ENCODE measurements around the gene MBOAT2. TPM values are rescaled to one million over a fixed set of nuclear protein-coding genes. Genes with fewer than 3 reads are reported as not detected.

The MBOAT2 gene
- total RNA-seq, 4 donors from 2014 or later, result 0.83 to 5.8 (median 3.9) TPM

DNA sequence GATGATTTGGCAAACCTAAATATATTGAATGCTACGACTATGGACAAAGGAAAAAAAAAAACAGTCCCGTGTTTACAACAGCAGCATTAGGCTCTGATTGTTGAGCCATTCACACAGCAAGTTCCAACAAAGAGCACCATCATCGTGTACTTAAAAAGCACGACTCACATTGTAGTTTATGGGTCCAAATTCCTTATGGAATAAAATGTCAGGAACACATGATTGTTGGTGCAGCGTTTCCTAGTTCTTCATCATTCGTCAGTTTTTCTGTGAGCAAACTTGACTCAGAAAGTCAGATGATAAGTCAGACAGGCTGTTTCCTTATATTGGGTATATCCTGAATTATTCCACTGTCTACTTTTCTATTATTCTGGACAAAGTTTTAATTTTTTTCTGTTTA lies 156.1 kb downstream of the MBOAT2 start:
- in situ Hi-C loops (cut with MboI; ENCODE audit: low sequenced_read_pairs in 4 of 4), result no loop called here
- Histone ChIP-seq H3K36me3 (no peaks in the 10 kb centered on the region), H3K4me3 (no peak overlapping the region), H3K4me1 (no peaks in the 10 kb centered on the region), H3K27ac (no peak overlapping the region), H3K9me3 (no peaks in the 10 kb centered on the region), H3K27me3 (no peaks in the 10 kb centered on the region)
- DNase-seq (no peak), ATAC-seq (no peak)
- no peak for TF ChIP-seq POLR2A (IDR thresholded peaks at IDR 0.05)
- TF ChIP-seq, protein P1, sequence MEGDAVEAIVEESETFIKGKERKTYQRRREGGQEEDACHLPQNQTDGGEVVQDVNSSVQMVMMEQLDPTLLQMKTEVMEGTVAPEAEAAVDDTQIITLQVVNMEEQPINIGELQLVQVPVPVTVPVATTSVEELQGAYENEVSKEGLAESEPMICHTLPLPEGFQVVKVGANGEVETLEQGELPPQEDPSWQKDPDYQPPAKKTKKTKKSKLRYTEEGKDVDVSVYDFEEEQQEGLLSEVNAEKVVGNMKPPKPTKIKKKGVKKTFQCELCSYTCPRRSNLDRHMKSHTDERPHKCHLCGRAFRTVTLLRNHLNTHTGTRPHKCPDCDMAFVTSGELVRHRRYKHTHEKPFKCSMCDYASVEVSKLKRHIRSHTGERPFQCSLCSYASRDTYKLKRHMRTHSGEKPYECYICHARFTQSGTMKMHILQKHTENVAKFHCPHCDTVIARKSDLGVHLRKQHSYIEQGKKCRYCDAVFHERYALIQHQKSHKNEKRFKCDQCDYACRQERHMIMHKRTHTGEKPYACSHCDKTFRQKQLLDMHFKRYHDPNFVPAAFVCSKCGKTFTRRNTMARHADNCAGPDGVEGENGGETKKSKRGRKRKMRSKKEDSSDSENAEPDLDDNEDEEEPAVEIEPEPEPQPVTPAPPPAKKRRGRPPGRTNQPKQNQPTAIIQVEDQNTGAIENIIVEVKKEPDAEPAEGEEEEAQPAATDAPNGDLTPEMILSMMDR (IDR thresholded peaks at IDR 0.05 in 4 of 5, conservative IDR thresholded peaks at IDR 0.05 in 1 of 5), result no peak
- intact Hi-C loops (cut with DNase I; ENCODE audit: low total_unique reads), result no loop called here

- ATAC-seq, result no peak
- no peak overlapping the region for H3K27ac ChIP-seq
- no peak overlapping the region for H3K4me3 ChIP-seq
- intact Hi-C loops (cut with DNase I; ENCODE audit: low total_unique reads), result no loop called here
- H3K36me3 ChIP-seq, result no peaks in the 10 kb centered on the region
- H3K4me1 ChIP-seq, result no peaks in the 10 kb centered on the region
- no peak for DNase-seq
- TF ChIP-seq, protein P1 (IDR thresholded peaks at IDR 0.05 in 4 of 5, conservative IDR thresholded peaks at IDR 0.05 in 1 of 5), result no peak
- TF ChIP-seq POLR2A (IDR thresholded peaks at IDR 0.05), result no peak
- no peaks in the 10 kb centered on the region for H3K27me3 ChIP-seq
- in situ Hi-C loops (cut with MboI; ENCODE audit: low sequenced_read_pairs in 4 of 4), result no loop called here
- H3K9me3 ChIP-seq, result no peaks in the 10 kb centered on the region
Measured at GRCh38 chr2:8841932-8842331, 161.6 kb downstream of the MBOAT2 start.

DNA sequence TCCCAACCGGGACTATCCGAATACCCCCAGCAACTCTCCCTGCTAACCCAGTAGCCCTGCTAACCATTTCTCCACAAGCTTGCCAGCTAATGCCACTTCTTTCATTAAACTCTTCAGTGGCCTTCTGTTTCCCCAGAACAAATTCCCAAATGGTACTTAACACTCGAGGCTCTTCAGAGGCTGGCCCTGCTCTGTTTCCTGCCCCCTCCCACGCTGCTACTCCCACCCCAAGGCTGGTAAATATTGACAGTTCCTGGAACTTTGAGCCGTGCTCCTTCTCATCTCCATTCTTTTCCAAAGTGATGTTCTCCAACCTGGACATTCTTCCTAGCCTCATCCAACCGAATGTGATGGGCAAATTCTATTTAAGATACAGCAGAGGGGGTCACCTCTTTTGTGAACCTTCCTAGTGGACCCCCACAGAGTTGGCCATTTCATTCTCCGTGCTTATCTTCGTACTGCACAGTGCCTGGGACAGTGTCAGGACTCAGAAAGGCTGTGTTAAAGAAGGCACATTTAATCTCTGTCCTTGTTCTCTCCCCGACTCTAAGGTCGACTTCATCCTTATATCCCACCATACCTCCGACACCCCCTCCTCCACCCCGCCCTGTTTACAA lies 162.9 kb downstream of the MBOAT2 start:
- DNase-seq, result no peak
- Histone ChIP-seq H3K4me1 (peaks cover 9% of the 10 kb centered on the region in 2 donors), H3K4me3 (no peak overlapping the region), H3K36me3 (no peaks in the 10 kb centered on the region), H3K27me3 (no peaks in the 10 kb centered on the region), H3K9me3 (no peaks in the 10 kb centered on the region), H3K27ac (no peak overlapping the region)
- intact Hi-C loops (cut with DNase I; ENCODE audit: low total_unique reads), result no loop called here
- ATAC-seq, result no peak
- TF ChIP-seq, protein P1 (IDR thresholded peaks at IDR 0.05 in 4 of 5, conservative IDR thresholded peaks at IDR 0.05 in 1 of 5), result no peak
- no peak for TF ChIP-seq POLR2A (IDR thresholded peaks at IDR 0.05)
- in situ Hi-C loops (cut with MboI; ENCODE audit: low sequenced_read_pairs in 4 of 4), result no loop called here

DNA sequence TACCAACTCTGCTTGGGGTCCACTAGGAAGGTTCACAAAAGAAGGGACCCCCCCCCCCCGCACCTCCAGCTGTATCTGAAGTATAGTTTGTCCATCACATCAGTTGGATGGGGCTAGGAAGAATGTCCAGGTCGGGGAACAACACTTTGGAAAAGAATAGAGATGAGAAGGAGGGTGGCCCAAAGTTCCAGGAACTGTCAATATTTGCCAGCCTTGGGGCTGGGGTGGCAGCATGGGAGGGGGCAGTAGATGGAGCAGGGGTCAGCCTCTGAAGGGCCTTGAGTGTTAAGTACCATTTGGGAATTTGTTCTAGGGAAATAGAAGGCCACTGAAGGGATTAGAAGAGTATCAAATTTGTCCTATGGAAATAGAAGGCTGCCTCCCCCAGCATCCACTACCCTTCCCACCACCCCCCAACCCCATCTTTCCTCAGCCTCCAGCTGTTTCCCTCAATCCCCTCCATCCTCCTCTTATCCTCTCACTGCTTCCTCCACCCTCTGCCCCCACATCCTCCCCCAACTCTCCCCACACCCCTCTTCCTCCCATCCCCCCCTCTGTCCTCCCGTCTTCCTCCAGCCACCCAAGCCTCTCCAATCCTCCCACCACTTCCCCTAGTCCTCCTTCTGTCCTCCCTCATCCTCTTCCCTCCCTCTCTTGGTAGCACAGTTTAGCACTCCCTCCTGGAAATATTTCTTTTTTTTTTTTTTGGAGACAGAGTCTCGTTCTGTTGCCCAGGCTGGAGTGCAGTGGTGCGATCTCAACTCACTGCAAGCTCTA lies 164.1 kb downstream of the MBOAT2 start:
- no peak for TF ChIP-seq POLR2A (IDR thresholded peaks at IDR 0.05)
- TF ChIP-seq, protein P1 (IDR thresholded peaks at IDR 0.05 in 4 of 5, conservative IDR thresholded peaks at IDR 0.05 in 1 of 5), result no peak
- intact Hi-C loops (cut with DNase I; ENCODE audit: low total_unique reads), result loop anchor here (10.0 kb wide), 1 partner anchor 835 kb away; no protein-coding TSS in a partner anchor
- Histone ChIP-seq H3K27me3 (no peaks in the 10 kb centered on the region), H3K36me3 (no peaks in the 10 kb centered on the region), H3K27ac (no peak overlapping the region), H3K9me3 (no peaks in the 10 kb centered on the region), H3K4me1 (peaks cover 20 to 21% of the 10 kb centered on the region in 2 donors), H3K4me3 (no peak overlapping the region)
- DNase-seq (no peak), ATAC-seq (no peak)
- in situ Hi-C loops (cut with MboI; ENCODE audit: low sequenced_read_pairs in 4 of 4), result no loop called here
